ENCODE data around the gene TMEM209. TPM values are rescaled to one million over a fixed set of nuclear protein-coding genes. Genes with fewer than 3 reads are reported as not detected.

TMEM209 gene
- total RNA-seq, 2 experiments from 2014 or later: 41.6 to 46.6 TPM

- no peaks in the 10 kb centered on the region for H3K27me3 Mint-ChIP-seq
- H3K27ac Mint-ChIP-seq: no peak overlapping the region
- H3K9me3 Mint-ChIP-seq: no peaks in the 10 kb centered on the region
- POLR2A ChIA-PET: no interaction called here
- CTCF ChIA-PET: interaction anchor here (0.6 kb wide), 1 partner anchor 748 kb away, joined by 4 read pairs; no protein-coding TSS in a partner anchor
- no peak for DNase-seq
- no peak overlapping the region for H3K4me3 Mint-ChIP-seq
- H3K4me1 Mint-ChIP-seq: peaks cover 13% of the 10 kb centered on the region
- H3K36me3 Mint-ChIP-seq (ENCODE audit: low read depth): peaks cover 49% of the 10 kb centered on the region
Observed at GRCh38 chr7:130181263-130181605, 24.0 kb downstream of the TMEM209 start.

- Mint-ChIP-seq H3K27ac (no peak overlapping the region), H3K9me3 (no peaks in the 10 kb centered on the region), H3K4me1 (peaks cover 13% of the 10 kb centered on the region), H3K27me3 (no peaks in the 10 kb centered on the region), H3K36me3 (ENCODE audit: low read depth) (peaks cover 49% of the 10 kb centered on the region), H3K4me3 (no peak overlapping the region)
- POLR2A ChIA-PET: no interaction called here
- CTCF ChIA-PET: no interaction called here
- no peak for DNase-seq
Observed at GRCh38 chr7:130180571-130181262, 24.5 kb downstream of the TMEM209 start.

- Mint-ChIP-seq H3K9me3 (no peaks in the 10 kb centered on the region), H3K27ac (no peak overlapping the region), H3K4me3 (no peak overlapping the region), H3K27me3 (no peaks in the 10 kb centered on the region), H3K36me3 (ENCODE audit: low read depth) (peaks cover 44% of the 10 kb centered on the region), H3K4me1 (peaks cover 13% of the 10 kb centered on the region)
- POLR2A ChIA-PET: no interaction called here
- CTCF ChIA-PET: interaction anchor here (0.6 kb wide), 1 partner anchor 12 kb away, joined by 3 read pairs; no protein-coding TSS in a partner anchor
- no peak for DNase-seq
Observed at GRCh38 chr7:130179631-130180030, 25.6 kb downstream of the TMEM209 start.

- no peak overlapping the region for H3K27ac Mint-ChIP-seq
- H3K9me3 Mint-ChIP-seq: no peaks in the 10 kb centered on the region
- H3K27me3 Mint-ChIP-seq: no peaks in the 10 kb centered on the region
- no peak for DNase-seq
- peaks cover 47% of the 10 kb centered on the region for H3K36me3 Mint-ChIP-seq (ENCODE audit: low read depth)
- peaks cover 9% of the 10 kb centered on the region for H3K4me1 Mint-ChIP-seq
- H3K4me3 Mint-ChIP-seq: no peak overlapping the region
- ChIA-PET CTCF (no interaction called here), POLR2A (no interaction called here)
Observed at GRCh38 chr7:130178251-130178650, 27.0 kb downstream of the TMEM209 start.

GRCh38 chr7:130174237-130174959, 30.8 kb downstream of the TMEM209 start:
- no peaks in the 10 kb centered on the region for H3K9me3 Mint-ChIP-seq
- H3K4me3 Mint-ChIP-seq: no peak overlapping the region
- CTCF ChIA-PET: no interaction called here
- H3K4me1 Mint-ChIP-seq: no peaks in the 10 kb centered on the region
- H3K36me3 Mint-ChIP-seq (ENCODE audit: low read depth): peaks cover 39% of the 10 kb centered on the region
- POLR2A ChIA-PET: no interaction called here
- H3K27ac Mint-ChIP-seq: no peak overlapping the region
- no peaks in the 10 kb centered on the region for H3K27me3 Mint-ChIP-seq
- DNase-seq: no peak

GRCh38 chr7:130162196-130162595, 43.0 kb downstream of the TMEM209 start:
- POLR2A ChIA-PET: no interaction called here
- no peak overlapping the region for H3K4me3 Mint-ChIP-seq

GRCh38 chr7:130160455-130160854, 44.8 kb downstream of the TMEM209 start:
- Mint-ChIP-seq H3K27me3 (no peaks in the 10 kb centered on the region), H3K27ac (no peak overlapping the region), H3K4me3 (no peak overlapping the region), H3K36me3 (ENCODE audit: low read depth) (peaks cover 54% of the 10 kb centered on the region), H3K4me1 (no peaks in the 10 kb centered on the region), H3K9me3 (peaks cover 2% of the 10 kb centered on the region)
- ChIA-PET POLR2A (no interaction called here), CTCF (interaction anchor here (1.0 to 1.1 kb wide), 3 partner anchors 18 to 37 kb away, joined by 3 to 4 read pairs (median 3); no protein-coding TSS in a partner anchor)
- DNase-seq: no peak

More at GRCh38 chr7:130162196-130162595, 43.0 kb downstream of the TMEM209 start:
- DNase-seq: no peak
- Mint-ChIP-seq H3K36me3 (ENCODE audit: low read depth) (peaks cover 56% of the 10 kb centered on the region), H3K27ac (no peak overlapping the region), H3K27me3 (no peaks in the 10 kb centered on the region), H3K4me1 (no peaks in the 10 kb centered on the region), H3K9me3 (no peaks in the 10 kb centered on the region)
- CTCF ChIA-PET: no interaction called here

GRCh38 chr7:130160023-130160422, 45.2 kb downstream of the TMEM209 start:
- H3K27ac Mint-ChIP-seq: no peak overlapping the region
- no peaks in the 10 kb centered on the region for H3K27me3 Mint-ChIP-seq
- CTCF ChIA-PET: interaction anchor here (1.0 to 1.1 kb wide), 2 partner anchors 17 to 22 kb away, joined by 3 to 4 read pairs; no protein-coding TSS in a partner anchor
- H3K36me3 Mint-ChIP-seq (ENCODE audit: low read depth): peaks cover 54% of the 10 kb centered on the region
- no peak for DNase-seq
- H3K9me3 Mint-ChIP-seq: peaks cover 2% of the 10 kb centered on the region
- POLR2A ChIA-PET: no interaction called here
- H3K4me1 Mint-ChIP-seq: no peaks in the 10 kb centered on the region
- H3K4me3 Mint-ChIP-seq: no peak overlapping the region

- H3K27ac Mint-ChIP-seq: no peak overlapping the region
- no peaks in the 10 kb centered on the region for H3K4me1 Mint-ChIP-seq
- no peak for DNase-seq
- ChIA-PET POLR2A (no interaction called here), CTCF (interaction anchor here (0.6 to 0.7 kb wide), 2 partner anchors 24 to 1276 kb away, joined by 3 read pairs; no protein-coding TSS in a partner anchor)
- peaks cover 41% of the 10 kb centered on the region for H3K36me3 Mint-ChIP-seq (ENCODE audit: low read depth)
- H3K4me3 Mint-ChIP-seq: no peak overlapping the region
- peaks cover 2% of the 10 kb centered on the region for H3K9me3 Mint-ChIP-seq
- no peaks in the 10 kb centered on the region for H3K27me3 Mint-ChIP-seq
Observed at GRCh38 chr7:130157700-130158099, 47.5 kb downstream of the TMEM209 start.

- peaks cover 28% of the 10 kb centered on the region for H3K36me3 Mint-ChIP-seq (ENCODE audit: low read depth)
- ChIA-PET CTCF (interaction anchor here (0.6 to 0.8 kb wide), 2 partner anchors 1050 to 1208 kb away, joined by 4 to 5 read pairs; no protein-coding TSS in a partner anchor), POLR2A (no interaction called here)
- H3K9me3 Mint-ChIP-seq: peaks cover 2% of the 10 kb centered on the region
- H3K4me1 Mint-ChIP-seq: no peaks in the 10 kb centered on the region
- H3K27me3 Mint-ChIP-seq: no peaks in the 10 kb centered on the region
- no peak overlapping the region for H3K4me3 Mint-ChIP-seq
- H3K27ac Mint-ChIP-seq: no peak overlapping the region
- no peak for DNase-seq
Observed at GRCh38 chr7:130156140-130156539, 49.1 kb downstream of the TMEM209 start.

GRCh38 chr7:130154501-130155317, 50.5 kb downstream of the TMEM209 start:
- DNase-seq: no peak
- POLR2A ChIA-PET: no interaction called here
- Mint-ChIP-seq H3K36me3 (ENCODE audit: low read depth) (peaks cover 17% of the 10 kb centered on the region), H3K27ac (no peak overlapping the region), H3K27me3 (peaks cover 3% of the 10 kb centered on the region), H3K9me3 (peaks cover 2% of the 10 kb centered on the region), H3K4me3 (no peak overlapping the region), H3K4me1 (no peaks in the 10 kb centered on the region)
- CTCF ChIA-PET: interaction anchor here (0.6 to 1.1 kb wide), 4 partner anchors 8 to 1026 kb away, joined by 3 read pairs; no protein-coding TSS in a partner anchor

- CTCF ChIA-PET: interaction anchor here (0.6 to 1.1 kb wide), 2 partner anchors 9 to 1026 kb away, joined by 3 read pairs; no protein-coding TSS in a partner anchor
- Mint-ChIP-seq H3K36me3 (ENCODE audit: low read depth) (peaks cover 12% of the 10 kb centered on the region), H3K27me3 (peaks cover 4% of the 10 kb centered on the region), H3K4me1 (no peaks in the 10 kb centered on the region), H3K4me3 (no peak overlapping the region), H3K9me3 (peaks cover 2% of the 10 kb centered on the region), H3K27ac (no peak overlapping the region)
- POLR2A ChIA-PET: no interaction called here
- DNase-seq: no peak
Observed at GRCh38 chr7:130154131-130154500, 51.1 kb downstream of the TMEM209 start.

All from activated CD4-positive, alpha-beta T cell treated with anti-CD3 and anti-CD28 coated beads, Interleukin-2, amount 10 ng/mL, durations not matched to agents 7 days and 5 days (primary cell).